ENCODE data around the gene XK. TPM values are rescaled to one million over a fixed set of nuclear protein-coding genes. Genes with fewer than 3 reads are reported as not detected.

XK gene
- total RNA-seq, 6 experiments from 2014 or later, result not detected

DNA sequence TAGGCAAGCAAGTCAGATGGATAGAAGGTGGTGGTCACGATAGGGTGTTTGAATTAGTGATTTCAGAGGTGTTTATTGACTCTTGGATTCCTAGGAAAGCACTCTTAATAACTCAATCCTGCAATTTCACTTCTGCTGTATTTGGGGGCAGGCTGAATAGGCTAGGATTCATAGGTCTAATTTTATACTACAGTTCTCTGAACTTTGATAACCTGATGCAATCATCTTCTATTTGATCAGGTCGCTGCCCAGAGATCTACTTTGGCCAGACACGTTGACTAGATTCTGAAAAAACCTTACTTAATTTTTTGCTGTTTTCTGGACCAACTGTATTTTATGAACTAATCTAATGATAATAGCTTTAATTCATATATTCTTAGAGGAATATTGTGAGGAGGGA is 26.4 kb downstream of the XK start:
- Mint-ChIP-seq H3K36me3 (ENCODE audit: low read depth) (no peaks in the 10 kb centered on the region), H3K9me3 (no peaks in the 10 kb centered on the region), H3K4me3 (no peak overlapping the region), H3K27me3 (ENCODE audit: insufficient read depth) (no peaks in the 10 kb centered on the region), H3K27ac (no peak overlapping the region), H3K4me1 (ENCODE audit: low read depth) (no peaks in the 10 kb centered on the region)
- TF ChIP-seq, protein P1, sequence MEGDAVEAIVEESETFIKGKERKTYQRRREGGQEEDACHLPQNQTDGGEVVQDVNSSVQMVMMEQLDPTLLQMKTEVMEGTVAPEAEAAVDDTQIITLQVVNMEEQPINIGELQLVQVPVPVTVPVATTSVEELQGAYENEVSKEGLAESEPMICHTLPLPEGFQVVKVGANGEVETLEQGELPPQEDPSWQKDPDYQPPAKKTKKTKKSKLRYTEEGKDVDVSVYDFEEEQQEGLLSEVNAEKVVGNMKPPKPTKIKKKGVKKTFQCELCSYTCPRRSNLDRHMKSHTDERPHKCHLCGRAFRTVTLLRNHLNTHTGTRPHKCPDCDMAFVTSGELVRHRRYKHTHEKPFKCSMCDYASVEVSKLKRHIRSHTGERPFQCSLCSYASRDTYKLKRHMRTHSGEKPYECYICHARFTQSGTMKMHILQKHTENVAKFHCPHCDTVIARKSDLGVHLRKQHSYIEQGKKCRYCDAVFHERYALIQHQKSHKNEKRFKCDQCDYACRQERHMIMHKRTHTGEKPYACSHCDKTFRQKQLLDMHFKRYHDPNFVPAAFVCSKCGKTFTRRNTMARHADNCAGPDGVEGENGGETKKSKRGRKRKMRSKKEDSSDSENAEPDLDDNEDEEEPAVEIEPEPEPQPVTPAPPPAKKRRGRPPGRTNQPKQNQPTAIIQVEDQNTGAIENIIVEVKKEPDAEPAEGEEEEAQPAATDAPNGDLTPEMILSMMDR (IDR thresholded peaks at IDR 0.05), result no peak
- no peak for DNase-seq

DNA sequence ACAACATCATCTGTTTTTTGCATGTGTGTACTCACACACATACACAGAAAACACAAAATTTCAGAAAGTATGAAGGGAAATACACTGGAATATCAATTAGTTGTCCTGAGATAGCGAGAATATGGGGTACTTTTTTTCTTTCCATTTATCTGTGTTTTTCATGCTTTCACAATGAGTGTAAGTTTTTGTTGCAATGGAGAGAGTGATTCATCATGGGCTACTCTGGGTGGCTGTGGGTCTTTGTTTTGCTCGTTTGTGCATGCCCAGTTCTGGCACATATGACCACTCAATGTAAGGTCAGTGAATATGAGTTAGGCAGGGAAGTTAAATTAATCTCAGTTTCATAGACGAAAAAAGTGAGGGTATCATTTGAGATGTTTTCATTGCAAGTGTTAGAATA is 26.9 kb downstream of the XK start:
- Mint-ChIP-seq H3K9me3 (no peaks in the 10 kb centered on the region), H3K27ac (no peak overlapping the region), H3K4me1 (ENCODE audit: low read depth) (no peaks in the 10 kb centered on the region), H3K36me3 (ENCODE audit: low read depth) (no peaks in the 10 kb centered on the region), H3K27me3 (ENCODE audit: insufficient read depth) (no peaks in the 10 kb centered on the region), H3K4me3 (no peak overlapping the region)
- no peak for DNase-seq
- TF ChIP-seq, protein P1 (IDR thresholded peaks at IDR 0.05), result no peak

DNA sequence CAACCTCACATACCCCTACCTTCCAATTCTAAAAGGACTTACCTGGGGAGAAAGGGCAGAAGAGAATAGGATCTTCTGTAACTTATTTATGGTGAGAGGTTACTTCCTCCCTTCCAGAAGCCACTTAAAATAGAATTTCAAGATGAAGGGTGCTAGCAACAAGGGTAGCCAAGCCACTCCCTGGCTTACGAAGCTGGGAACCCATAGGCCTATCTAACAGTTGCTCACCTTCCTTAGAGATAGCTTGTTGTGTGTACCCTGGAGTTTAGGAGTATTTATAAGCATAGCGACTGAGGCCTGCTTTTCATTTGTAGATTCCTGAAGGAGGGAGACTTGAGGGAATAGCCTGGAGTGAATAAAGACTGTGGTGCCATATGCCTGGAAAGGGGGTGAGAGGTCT is 28.9 kb downstream of the XK start:
- no peaks in the 10 kb centered on the region for H3K9me3 Mint-ChIP-seq
- H3K27me3 Mint-ChIP-seq (ENCODE audit: insufficient read depth), result no peaks in the 10 kb centered on the region; the same call in 1 of the 2 replicates
- no peak overlapping the region for H3K27ac Mint-ChIP-seq
- no peaks in the 10 kb centered on the region for H3K4me1 Mint-ChIP-seq (ENCODE audit: low read depth)
- no peak overlapping the region for H3K4me3 Mint-ChIP-seq
- H3K36me3 Mint-ChIP-seq (ENCODE audit: low read depth), result no peaks in the 10 kb centered on the region
- no peak for DNase-seq
- TF ChIP-seq, protein P1 (IDR thresholded peaks at IDR 0.05), result no peak

DNA sequence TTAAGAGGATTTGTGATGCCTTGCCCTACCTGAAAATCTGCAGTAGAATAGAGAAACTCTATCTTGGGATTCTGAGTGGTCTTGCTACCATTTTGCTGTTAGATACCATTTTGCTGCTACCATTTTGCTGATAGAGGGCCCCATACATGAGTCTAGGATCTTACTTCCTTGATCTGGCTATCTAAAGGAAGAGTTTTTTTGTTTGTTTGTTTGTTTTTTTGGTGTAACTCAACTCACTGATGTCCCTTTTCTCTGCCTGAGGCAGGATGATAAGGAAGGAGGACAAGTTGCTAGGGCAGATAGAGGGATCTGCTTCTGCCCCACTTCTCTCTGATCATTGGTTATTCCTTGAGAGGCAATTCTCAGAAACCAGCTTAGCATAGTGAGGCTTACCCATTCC is 31.0 kb downstream of the XK start:
- Mint-ChIP-seq H3K27ac (no peak overlapping the region), H3K4me3 (no peak overlapping the region), H3K27me3 (ENCODE audit: insufficient read depth) (no peaks in the 10 kb centered on the region; the same call in 1 of the 2 replicates), H3K4me1 (ENCODE audit: low read depth) (no peaks in the 10 kb centered on the region), H3K36me3 (ENCODE audit: low read depth) (no peaks in the 10 kb centered on the region), H3K9me3 (no peaks in the 10 kb centered on the region)
- DNase-seq, result no peak
- TF ChIP-seq, protein P1 (IDR thresholded peaks at IDR 0.05), result no peak

DNA sequence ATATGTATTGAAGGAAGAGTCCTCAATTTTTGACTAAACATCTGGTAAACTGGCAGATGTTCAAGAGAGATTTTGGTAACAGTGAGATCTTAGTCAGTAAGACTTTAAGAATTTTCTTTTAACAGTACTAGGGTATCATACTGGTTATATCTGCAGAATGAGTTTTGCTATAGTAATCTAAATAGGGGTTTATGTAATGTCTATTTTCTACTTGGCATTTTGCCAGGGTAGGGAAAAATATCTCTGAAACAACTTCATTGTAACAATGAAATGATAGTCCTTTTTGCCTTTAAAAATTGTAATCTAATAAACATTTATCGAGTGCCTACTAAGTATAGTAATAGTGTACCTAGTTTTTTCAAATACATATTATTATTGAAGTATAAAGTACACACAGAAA is 32.1 kb downstream of the XK start:
- Mint-ChIP-seq H3K9me3 (no peaks in the 10 kb centered on the region), H3K4me1 (ENCODE audit: low read depth) (no peaks in the 10 kb centered on the region), H3K27me3 (ENCODE audit: insufficient read depth) (no peaks in the 10 kb centered on the region; the same call in 1 of the 2 replicates), H3K27ac (no peak overlapping the region), H3K4me3 (no peak overlapping the region), H3K36me3 (ENCODE audit: low read depth) (no peaks in the 10 kb centered on the region)
- no peak for DNase-seq
- TF ChIP-seq, protein P1 (IDR thresholded peaks at IDR 0.05), result no peak

DNA sequence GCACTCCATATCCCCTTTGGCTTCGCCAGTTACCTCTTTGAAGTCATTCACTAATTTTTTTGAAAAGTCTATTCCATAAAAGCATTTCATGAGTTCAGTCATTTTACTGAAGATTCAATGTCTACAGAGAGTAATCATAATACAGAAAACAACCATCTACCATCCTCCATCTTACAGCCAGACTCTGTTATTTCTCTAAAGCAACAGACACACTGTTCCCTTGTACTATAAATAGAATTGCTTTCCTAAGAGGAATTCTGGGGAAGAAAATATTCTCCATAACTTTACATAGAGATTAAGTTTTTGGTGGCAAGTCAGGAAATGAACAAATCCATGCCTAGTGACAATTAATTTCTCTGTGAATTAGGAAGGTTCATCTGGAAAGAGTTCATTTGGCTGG is 37.0 kb downstream of the XK start:
- no peaks in the 10 kb centered on the region for H3K36me3 Mint-ChIP-seq (ENCODE audit: low read depth)
- DNase-seq, result no peak
- TF ChIP-seq, protein P1 (IDR thresholded peaks at IDR 0.05), result no peak
- no peak overlapping the region for H3K4me3 Mint-ChIP-seq
- H3K27me3 Mint-ChIP-seq (ENCODE audit: insufficient read depth), result no peaks in the 10 kb centered on the region; the same call in 1 of the 2 replicates
- H3K4me1 Mint-ChIP-seq (ENCODE audit: low read depth), result no peaks in the 10 kb centered on the region
- H3K9me3 Mint-ChIP-seq, result no peaks in the 10 kb centered on the region
- no peak overlapping the region for H3K27ac Mint-ChIP-seq

All from HFFc6 (cell line).